ENCODE data around the gene E2F2. TPM values are rescaled to one million over a fixed set of nuclear protein-coding genes. Genes with fewer than 3 reads are reported as not detected.

Gene E2F2
- total RNA-seq, 1 experiment from 2014 or later: 8.1 TPM

GRCh38 chr1:23466423-23466989, 64.5 kb downstream of the E2F2 start:
- no TSS peak for BruUV-seq (replicated peaks)
- Mint-ChIP-seq H3K4me1 (ENCODE audit: low read depth, unreplicated experiment) (no peaks in the 10 kb centered on the region), H3K9me3 (ENCODE audit: low read depth, unreplicated experiment) (no peaks in the 10 kb centered on the region), H3K36me3 (ENCODE audit: insufficient read depth, unreplicated experiment) (no peaks in the 10 kb centered on the region), H3K27me3 (ENCODE audit: unreplicated experiment) (peaks cover 13% of the 10 kb centered on the region), H3K27ac (ENCODE audit: unreplicated experiment) (no peak overlapping the region), H3K4me3 (ENCODE audit: low read depth, unreplicated experiment) (no peak overlapping the region)
- no peak for DNase-seq
- no peak for TF ChIP-seq CTCF (IDR thresholded peaks at IDR 0.05; ENCODE audit: unreplicated experiment)
- CTCF ChIA-PET: interaction anchor here (0.6 kb wide), 1 partner anchor 56 kb away, joined by 3 read pairs; no protein-coding TSS in a partner anchor
- intact Hi-C loops (cut with micrococcal nuclease; ENCODE audit: unreplicated experiment): no loop called here

- DNase-seq: no peak
- Mint-ChIP-seq H3K4me3 (ENCODE audit: low read depth, unreplicated experiment) (no peak overlapping the region), H3K9me3 (ENCODE audit: low read depth, unreplicated experiment) (no peaks in the 10 kb centered on the region), H3K4me1 (ENCODE audit: low read depth, unreplicated experiment) (no peaks in the 10 kb centered on the region), H3K27me3 (ENCODE audit: unreplicated experiment) (peaks cover 26% of the 10 kb centered on the region), H3K36me3 (ENCODE audit: insufficient read depth, unreplicated experiment) (no peaks in the 10 kb centered on the region), H3K27ac (ENCODE audit: unreplicated experiment) (no peak overlapping the region)
- TF ChIP-seq CTCF (IDR thresholded peaks at IDR 0.05; ENCODE audit: unreplicated experiment): no peak
- BruUV-seq (replicated peaks): no TSS peak
- intact Hi-C loops (cut with micrococcal nuclease; ENCODE audit: unreplicated experiment): no loop called here
- CTCF ChIA-PET: no interaction called here
These were observed 67.7 kb downstream of the E2F2 start for GRCh38 chr1:23463286-23463685.

- BruUV-seq (replicated peaks): no TSS peak
- DNase-seq: no peak
- no peaks in the 10 kb centered on the region for H3K4me1 Mint-ChIP-seq (ENCODE audit: low read depth, unreplicated experiment)
- no peaks in the 10 kb centered on the region for H3K36me3 Mint-ChIP-seq (ENCODE audit: insufficient read depth, unreplicated experiment)
- H3K27ac Mint-ChIP-seq (ENCODE audit: unreplicated experiment): no peak overlapping the region
- intact Hi-C loops (cut with micrococcal nuclease; ENCODE audit: unreplicated experiment): no loop called here
- no peak for TF ChIP-seq CTCF (IDR thresholded peaks at IDR 0.05; ENCODE audit: unreplicated experiment)
- H3K27me3 Mint-ChIP-seq (ENCODE audit: unreplicated experiment): peaks cover 26% of the 10 kb centered on the region
- CTCF ChIA-PET: no interaction called here
- peaks cover 2% of the 10 kb centered on the region for H3K9me3 Mint-ChIP-seq (ENCODE audit: low read depth, unreplicated experiment)
- no peak overlapping the region for H3K4me3 Mint-ChIP-seq (ENCODE audit: low read depth, unreplicated experiment)
These were observed 68.3 kb downstream of the E2F2 start for GRCh38 chr1:23462766-23463165.

- intact Hi-C loops (cut with micrococcal nuclease; ENCODE audit: unreplicated experiment): no loop called here
- peaks cover 2% of the 10 kb centered on the region for H3K9me3 Mint-ChIP-seq (ENCODE audit: low read depth, unreplicated experiment)
- no peaks in the 10 kb centered on the region for H3K4me1 Mint-ChIP-seq (ENCODE audit: low read depth, unreplicated experiment)
- peaks cover 31% of the 10 kb centered on the region for H3K27me3 Mint-ChIP-seq (ENCODE audit: unreplicated experiment)
- no TSS peak for BruUV-seq (replicated peaks)
- H3K27ac Mint-ChIP-seq (ENCODE audit: unreplicated experiment): no peak overlapping the region
- H3K4me3 Mint-ChIP-seq (ENCODE audit: low read depth, unreplicated experiment): no peak overlapping the region
- no peak for TF ChIP-seq CTCF (IDR thresholded peaks at IDR 0.05; ENCODE audit: unreplicated experiment)
- DNase-seq: no peak
- CTCF ChIA-PET: no interaction called here
- H3K36me3 Mint-ChIP-seq (ENCODE audit: insufficient read depth, unreplicated experiment): no peaks in the 10 kb centered on the region
These were observed 70.0 kb downstream of the E2F2 start for GRCh38 chr1:23461050-23461449.
